Vagina (tissue), 2 donors: Measurements from ENCODE around the gene SLC29A1. TPM values are rescaled to one million over a fixed set of nuclear protein-coding genes. Genes with fewer than 3 reads are reported as not detected.

Source experiments
- DNase-seq, 2 donors: peaks; one replicate each; pipeline ENCODE4 v3.0.0-alpha.2; 2017; ENCODE audit errors: extremely low spot score in 2 of 2
- H3K27ac ChIP-seq: fragments of 200-600 bp; sonication (generic); one replicate; pipeline ENCODE4 v1.5.1; 2019
- H3K27me3 ChIP-seq: fragments of 200-600 bp; sonication (generic); one replicate; pipeline ENCODE4 v1.5.1; 2019
- H3K36me3 ChIP-seq, 2 donors: fragments of 200-600 bp; sonication (generic); one replicate each; pipeline ENCODE4 v1.5.1; 2017 to 2019
- H3K4me1 ChIP-seq: fragments of 200-600 bp; sonication (generic); one replicate; pipeline ENCODE4 v1.5.1; 2019
- H3K4me3 ChIP-seq, 2 donors: fragments of 200-600 bp; sonication (generic); 1 replicate in 1 of 2; 2 replicates in 1 of 2; pipeline ENCODE4 v1.5.1; 2016 to 2019
- H3K9me3 ChIP-seq: fragments of 200-600 bp; sonication (generic); one replicate; pipeline ENCODE4 v1.5.1; 2019
- POLR2A ChIP-seq, 2 donors: fragments of 450-650 bp; IDR thresholded peaks; one replicate each; pipeline ENCODE4 v1.6.1; 2017; ENCODE audit warnings: antibody characterized with exemption in 2 of 2, mild to moderate bottlenecking in 2 of 2, moderate library complexity in 2 of 2
- POLR2AphosphoS5 ChIP-seq, 2 donors: sonication (generic); formaldehyde crosslinking; IDR thresholded peaks; one replicate each; pipeline ENCODE4 v1.9.0; 2017; ENCODE audit warnings: antibody characterized with exemption in 2 of 2, mild to moderate bottlenecking in 2 of 2, low read depth in 1 of 2; ENCODE audit not compliant: insufficient read depth in 1 of 2
- intact Hi-C: fragments of 100-400 bp; cut with DNase I; formaldehyde crosslinking; loops from one replicate; pipeline ENCODE4 v1.15.1; 2023
- total RNA-seq: library from RNA; depleted of rRNA; stranded (reverse); fragments of >200 nt; gene quantifications from one replicate; pipeline ENCODE4 v1.2.3, GENCODE V29; 2016
- TF ChIP-seq, protein P1 (sequence below), 3 experiments: fragments of 450-650 bp in 2 of 3; fragments of 200-600 bp in 1 of 3; sonication (generic) in 1 of 3; IDR thresholded peaks; one replicate each; pipeline ENCODE4 v1.5.1; 2017 to 2019; ENCODE audit warnings: antibody characterized with exemption in 3 of 3, mild to moderate bottlenecking in 2 of 3, moderate library complexity in 2 of 3

SLC29A1 gene
- total RNA-seq, 1 donor from 2014 or later = 51.1 TPM

DNA sequence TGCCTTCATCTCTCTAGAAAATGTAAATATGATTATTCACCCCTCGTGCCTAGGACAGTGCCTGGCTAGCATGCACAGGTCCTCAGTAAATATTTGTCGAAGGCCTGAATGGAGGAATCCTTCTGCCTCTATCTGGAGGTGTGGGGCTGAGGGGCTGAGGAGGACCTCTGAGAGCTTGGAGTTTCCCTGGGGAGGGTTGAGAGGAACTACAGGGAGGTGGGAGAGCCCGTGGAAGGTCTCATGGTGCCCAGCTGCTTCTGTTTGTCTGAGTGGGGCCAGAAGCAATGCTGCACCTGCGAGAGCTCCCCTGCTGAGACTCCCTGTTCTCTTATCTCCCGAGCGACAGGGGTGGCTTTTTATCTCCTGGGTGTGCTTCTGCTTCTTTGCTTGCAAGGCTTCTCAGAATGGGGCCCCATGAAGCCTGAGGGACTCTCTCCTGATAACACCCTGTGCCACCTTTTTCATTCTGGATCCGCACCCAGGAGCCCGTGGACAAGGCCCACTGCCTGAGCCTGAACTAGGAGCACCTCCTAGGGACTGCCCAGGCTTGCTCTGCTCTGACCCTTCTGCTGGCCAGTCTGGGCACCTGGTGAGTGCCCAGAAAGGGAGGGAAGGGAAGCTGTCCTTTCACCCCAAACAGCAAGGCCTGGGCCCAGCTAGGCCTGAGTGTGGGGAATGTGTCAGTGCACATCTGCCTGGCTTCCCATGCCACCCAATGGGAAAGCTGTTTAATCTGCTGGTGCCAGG lies 2.4 kb downstream of the SLC29A1 start:
- intact Hi-C loops = no loop called here
- no peak overlapping the region for H3K4me3 ChIP-seq
- H3K4me1 ChIP-seq = peaks cover 65% of the 10 kb centered on the region

DNA sequence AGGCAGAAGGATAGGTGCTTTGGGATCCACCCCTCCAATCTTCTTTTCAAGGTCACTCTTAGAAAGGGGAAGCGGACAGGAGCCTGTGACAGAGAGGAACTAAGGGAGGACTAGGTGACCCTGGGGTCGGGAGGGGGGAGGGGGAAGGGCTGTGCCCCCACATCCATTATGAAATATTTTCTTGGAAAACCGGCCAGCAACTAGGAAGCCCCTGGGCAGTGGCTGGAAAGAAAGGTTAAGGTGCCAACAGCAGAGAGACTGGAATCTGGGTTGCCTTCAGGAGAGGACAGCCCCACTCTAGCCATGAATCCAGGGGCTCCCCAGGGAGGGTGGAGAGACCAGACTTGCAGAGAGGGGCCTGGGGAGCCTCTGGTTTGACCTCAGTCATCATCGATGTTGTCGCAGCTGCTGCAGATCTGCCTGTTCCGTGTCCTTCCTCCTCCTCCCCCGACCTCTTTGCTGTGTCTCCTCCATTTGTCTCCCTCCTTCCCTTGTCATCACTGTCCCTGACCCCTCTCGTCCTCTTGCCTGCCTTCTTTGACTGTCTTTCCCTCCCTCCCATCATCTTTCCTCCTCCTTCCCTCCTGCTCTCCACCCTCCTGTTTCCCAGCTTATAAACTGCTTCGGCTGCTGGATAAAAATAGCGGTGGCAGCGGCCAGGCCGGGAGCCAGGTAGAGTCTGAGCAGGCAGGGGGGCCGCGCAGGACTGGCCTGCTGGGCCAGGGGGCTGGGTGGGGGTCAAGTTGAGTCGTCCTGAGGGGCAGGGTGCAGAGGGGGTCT lies 3.2 kb downstream of the SLC29A1 start:
- Histone ChIP-seq H3K27ac (peak overlapping the region; percentile 59), H3K4me3 (peak overlapping the region in 1 of 2 donors; percentile 32), H3K4me1 (peaks cover 57% of the 10 kb centered on the region)

More for the DNA sequence above, 2.4 kb downstream of the SLC29A1 start:
- H3K9me3 ChIP-seq = no peaks in the 10 kb centered on the region
- no peaks in the 10 kb centered on the region for H3K36me3 ChIP-seq
- H3K27ac ChIP-seq = peak overlapping the region; percentile 59
- no peak for DNase-seq
- TF ChIP-seq, protein P1, sequence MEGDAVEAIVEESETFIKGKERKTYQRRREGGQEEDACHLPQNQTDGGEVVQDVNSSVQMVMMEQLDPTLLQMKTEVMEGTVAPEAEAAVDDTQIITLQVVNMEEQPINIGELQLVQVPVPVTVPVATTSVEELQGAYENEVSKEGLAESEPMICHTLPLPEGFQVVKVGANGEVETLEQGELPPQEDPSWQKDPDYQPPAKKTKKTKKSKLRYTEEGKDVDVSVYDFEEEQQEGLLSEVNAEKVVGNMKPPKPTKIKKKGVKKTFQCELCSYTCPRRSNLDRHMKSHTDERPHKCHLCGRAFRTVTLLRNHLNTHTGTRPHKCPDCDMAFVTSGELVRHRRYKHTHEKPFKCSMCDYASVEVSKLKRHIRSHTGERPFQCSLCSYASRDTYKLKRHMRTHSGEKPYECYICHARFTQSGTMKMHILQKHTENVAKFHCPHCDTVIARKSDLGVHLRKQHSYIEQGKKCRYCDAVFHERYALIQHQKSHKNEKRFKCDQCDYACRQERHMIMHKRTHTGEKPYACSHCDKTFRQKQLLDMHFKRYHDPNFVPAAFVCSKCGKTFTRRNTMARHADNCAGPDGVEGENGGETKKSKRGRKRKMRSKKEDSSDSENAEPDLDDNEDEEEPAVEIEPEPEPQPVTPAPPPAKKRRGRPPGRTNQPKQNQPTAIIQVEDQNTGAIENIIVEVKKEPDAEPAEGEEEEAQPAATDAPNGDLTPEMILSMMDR (IDR thresholded peaks at IDR 0.05) = no peak
- no peak for TF ChIP-seq POLR2A (IDR thresholded peaks at IDR 0.05)
- TF ChIP-seq POLR2AphosphoS5 (IDR thresholded peaks at IDR 0.05; ENCODE audit: insufficient read depth in 1 of 2, low read depth in 1 of 2) = no peak
- H3K27me3 ChIP-seq = no peaks in the 10 kb centered on the region

DNA sequence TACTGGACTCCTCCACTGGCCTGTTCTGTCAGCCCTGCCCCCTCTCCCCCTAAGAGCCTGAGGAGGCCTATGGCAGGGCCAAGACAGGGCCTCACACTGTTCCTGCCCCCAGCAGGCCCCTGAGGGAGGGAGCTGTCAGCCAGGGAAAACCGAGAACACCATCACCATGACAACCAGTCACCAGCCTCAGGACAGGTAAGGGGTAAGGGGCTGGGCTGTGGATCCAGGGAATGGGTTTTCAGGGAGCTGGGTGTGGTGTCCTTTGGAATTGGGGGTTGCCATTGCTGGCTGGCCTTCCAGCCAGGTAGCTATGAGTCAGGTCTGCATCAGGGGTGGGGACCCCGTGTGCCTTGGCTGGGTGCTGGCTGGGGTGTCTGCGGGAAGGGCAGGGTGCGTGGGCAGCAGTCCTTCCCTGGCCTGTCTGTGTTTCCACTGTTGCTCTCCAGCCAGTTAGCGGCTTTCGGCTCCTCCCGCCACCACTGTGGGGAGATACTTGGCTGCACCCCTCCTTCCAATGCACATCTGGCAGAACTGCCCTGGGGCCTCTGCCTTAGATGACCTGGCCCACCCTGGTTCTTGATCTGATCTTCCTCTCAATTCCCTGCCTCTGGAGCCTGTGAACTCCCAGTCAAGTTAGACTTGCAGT lies 3.9 kb downstream of the SLC29A1 start:
- H3K27me3 ChIP-seq = no peaks in the 10 kb centered on the region
- H3K27ac ChIP-seq = peak overlapping the region; percentile 59
- DNase-seq = no peak
- H3K4me1 ChIP-seq = peaks cover 50% of the 10 kb centered on the region
- TF ChIP-seq POLR2AphosphoS5 (IDR thresholded peaks at IDR 0.05; ENCODE audit: insufficient read depth in 1 of 2, low read depth in 1 of 2) = peak in 1 of 2 donors; percentile 28
- no peak for TF ChIP-seq POLR2A (IDR thresholded peaks at IDR 0.05)
- intact Hi-C loops = no loop called here
- peak overlapping the region in 1 of 2 donors; percentile 32 for H3K4me3 ChIP-seq
- no peaks in the 10 kb centered on the region for H3K9me3 ChIP-seq
- H3K36me3 ChIP-seq = peaks cover 0 to under 1% of the 10 kb centered on the region in 2 donors

More for the DNA sequence above, 3.2 kb downstream of the SLC29A1 start:
- intact Hi-C loops = no loop called here
- Histone ChIP-seq H3K27me3 (no peaks in the 10 kb centered on the region), H3K9me3 (no peaks in the 10 kb centered on the region), H3K36me3 (no peaks in the 10 kb centered on the region)
- TF ChIP-seq POLR2A (IDR thresholded peaks at IDR 0.05) = no peak
- no peak for DNase-seq

DNA sequence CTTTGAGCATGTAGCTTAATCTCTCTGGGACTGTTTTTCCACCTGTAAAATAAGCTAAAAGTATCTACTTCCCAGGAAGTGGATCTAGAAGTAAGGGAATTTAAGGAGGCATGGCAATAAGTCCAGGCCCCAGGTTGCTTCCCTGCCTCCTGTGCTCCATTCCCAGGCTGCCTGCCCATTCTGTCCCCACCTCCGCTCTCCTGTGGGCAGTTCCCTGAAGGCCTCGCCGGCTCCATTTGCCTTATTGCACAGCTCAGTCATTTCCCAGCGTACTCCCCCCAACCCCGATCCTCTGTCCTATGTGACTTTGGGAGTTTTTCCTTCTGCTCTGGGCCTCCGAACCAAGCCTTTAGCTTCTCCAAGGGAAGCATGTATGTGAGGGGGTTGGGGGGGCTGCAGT lies 4.6 kb downstream of the SLC29A1 start:
- Histone ChIP-seq H3K9me3 (no peaks in the 10 kb centered on the region), H3K4me3 (no peak overlapping the region), H3K27ac (peak overlapping the region; percentile 25), H3K36me3 (peaks cover 0 to 8% of the 10 kb centered on the region in 2 donors), H3K27me3 (no peaks in the 10 kb centered on the region), H3K4me1 (peaks cover 43% of the 10 kb centered on the region)
- intact Hi-C loops = no loop called here
- TF ChIP-seq POLR2AphosphoS5 (IDR thresholded peaks at IDR 0.05; ENCODE audit: insufficient read depth in 1 of 2, low read depth in 1 of 2) (no peak), POLR2A (IDR thresholded peaks at IDR 0.05) (no peak)
- TF ChIP-seq, protein P1 (IDR thresholded peaks at IDR 0.05) = no peak
- DNase-seq = no peak

DNA sequence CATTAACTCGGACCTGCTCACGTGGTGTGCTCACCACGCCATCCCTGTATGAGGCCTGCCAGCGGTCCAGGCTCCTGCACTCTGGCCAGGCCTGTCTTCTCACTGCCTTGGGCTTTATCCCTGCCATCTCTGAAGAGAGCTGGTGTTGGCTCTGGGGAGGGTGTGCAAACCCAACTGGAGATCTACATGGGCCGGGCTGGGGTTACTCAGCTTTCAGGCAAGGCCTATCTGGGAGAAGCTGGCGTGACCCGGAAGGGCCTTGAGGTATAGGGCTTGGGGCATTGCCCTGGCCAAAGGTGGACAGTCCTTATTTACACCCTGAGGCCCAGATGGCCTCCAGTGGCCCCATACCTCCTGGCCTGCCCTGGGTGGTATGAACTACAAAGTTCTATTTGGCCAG lies 5.0 kb downstream of the SLC29A1 start:
- H3K4me1 ChIP-seq = peaks cover 46% of the 10 kb centered on the region
- H3K27ac ChIP-seq = peak overlapping the region; percentile 25
- no peak overlapping the region for H3K4me3 ChIP-seq
- no peaks in the 10 kb centered on the region for H3K27me3 ChIP-seq
- intact Hi-C loops = no loop called here
- TF ChIP-seq, protein P1 (IDR thresholded peaks at IDR 0.05) = no peak
- no peak for TF ChIP-seq POLR2AphosphoS5 (IDR thresholded peaks at IDR 0.05; ENCODE audit: insufficient read depth in 1 of 2, low read depth in 1 of 2)
- TF ChIP-seq POLR2A (IDR thresholded peaks at IDR 0.05) = no peak
- H3K9me3 ChIP-seq = no peaks in the 10 kb centered on the region
- H3K36me3 ChIP-seq = peaks cover 0 to 8% of the 10 kb centered on the region in 2 donors
- DNase-seq = no peak
